Loucy (cell line): ENCODE measurements around the gene OR10Z1.

Source experiments
- H2AFZ ChIP-seq: fragments of 200-600 bp; sonication (generic); 2 replicates; pipeline ENCODE4 v1.6.0; 2016; ENCODE audit warnings: antibody characterized with exemption, mild to moderate bottlenecking, low read length, moderate library complexity
- H3F3A ChIP-seq: fragments of 200-600 bp; 2 replicates; pipeline ENCODE4 v1.6.0; 2016; ENCODE audit warnings: antibody characterized with exemption, low read depth, mild to moderate bottlenecking
- H3K27me3 ChIP-seq: fragments of 200-600 bp; sonication (generic); 2 replicates; pipeline ENCODE4 v1.6.1; 2014; ENCODE audit warnings: low read length, mild to moderate bottlenecking; ENCODE audit not compliant: insufficient read depth, poor library complexity, severe bottlenecking
- H3K36me3 ChIP-seq: fragments of 200-600 bp; sonication (generic); 2 replicates; pipeline ENCODE4 v1.6.1; 2016; ENCODE audit warnings: low read length; ENCODE audit not compliant: insufficient read depth
- H3K4me1 ChIP-seq: fragments of 200-600 bp; sonication (generic); 2 replicates; pipeline ENCODE4 v1.5.1; 2014; ENCODE audit warnings: low read length, mild to moderate bottlenecking; ENCODE audit not compliant: insufficient read depth, poor library complexity, severe bottlenecking
- H3K4me2 ChIP-seq: fragments of 200-600 bp; sonication (generic); 2 replicates; pipeline ENCODE4 v1.6.0; 2014; ENCODE audit warnings: antibody characterized with exemption, low read length, low read depth, mild to moderate bottlenecking; ENCODE audit not compliant: poor library complexity, severe bottlenecking
- H3K4me3 ChIP-seq: fragments of 200-600 bp; sonication (generic); 2 replicates; pipeline ENCODE4 v1.5.1; 2014; ENCODE audit warnings: low read length, mild to moderate bottlenecking, mixed read lengths; ENCODE audit not compliant: poor library complexity, severe bottlenecking
- H3K79me2 ChIP-seq: fragments of 200-600 bp; sonication (generic); 2 replicates; pipeline ENCODE4 v1.6.1; 2014; ENCODE audit warnings: low read length; ENCODE audit not compliant: insufficient read depth
- H3K9ac ChIP-seq: fragments of 200-600 bp; sonication (generic); 2 replicates; pipeline ENCODE4 v1.6.0; 2014; ENCODE audit warnings: mild to moderate bottlenecking, low read depth, low read length, moderate library complexity; ENCODE audit not compliant: poor library complexity, severe bottlenecking
- H3K9me2 ChIP-seq: fragments of 200-600 bp; sonication (generic); replicated peaks from 2 replicates; pipeline ENCODE4 v1.6.1; 2016; ENCODE audit warnings: low read depth, low read length, mixed read lengths
- H3K9me3 ChIP-seq: fragments of 200-600 bp; sonication (generic); 2 replicates; pipeline ENCODE4 v1.6.1; 2014; ENCODE audit warnings: mild to moderate bottlenecking, antibody characterized with exemption, low read length, low read depth; ENCODE audit not compliant: insufficient read depth
- H4K20me1 ChIP-seq: fragments of 200-600 bp; sonication (generic); 2 replicates; pipeline ENCODE4 v1.6.0; 2014; ENCODE audit warnings: antibody characterized with exemption, low read length, mild to moderate bottlenecking; ENCODE audit not compliant: insufficient read depth, poor library complexity, severe bottlenecking
- CTCF ChIP-seq: fragments of 200-600 bp; sonication (generic); conservative IDR thresholded peaks from 2 replicates; pipeline ENCODE4 v1.5.1; 2014; ENCODE audit warnings: mild to moderate bottlenecking, antibody characterized with exemption, low read length
- EZH2phosphoT487 ChIP-seq: fragments of 200-600 bp; IDR thresholded peaks from 2 replicates; pipeline ENCODE4 v1.6.1; 2018; ENCODE audit warnings: antibody characterized with exemption, mild to moderate bottlenecking, moderate library complexity, borderline replicate concordance

OR10Z1 gene

GRCh38 chr1:158644449-158644848 lies 39.4 kb downstream of the OR10Z1 start:
- no peaks in the 10 kb centered on the region for H3K79me2 ChIP-seq
- H3K4me2 ChIP-seq: no peak overlapping the region
- H3K9ac ChIP-seq: no peak overlapping the region
- H3K4me3 ChIP-seq: no peak overlapping the region
- TF ChIP-seq EZH2phosphoT487: no peak
- no peak for TF ChIP-seq CTCF
- no peaks in the 10 kb centered on the region for H3K4me1 ChIP-seq
- no peaks in the 10 kb centered on the region for H4K20me1 ChIP-seq
- no peak overlapping the region for H2AFZ ChIP-seq
- no peaks in the 10 kb centered on the region for H3K9me2 ChIP-seq
- H3K27me3 ChIP-seq: peaks cover 21% of the 10 kb centered on the region
- H3F3A ChIP-seq: no peaks in the 10 kb centered on the region
- H3K9me3 ChIP-seq: no peaks in the 10 kb centered on the region
- H3K36me3 ChIP-seq: no peaks in the 10 kb centered on the region

- Histone ChIP-seq H3K4me2 (peak overlapping the region; percentile 53), H3K4me1 (no peaks in the 10 kb centered on the region), H3K9ac (no peak overlapping the region), H3F3A (no peaks in the 10 kb centered on the region), H3K36me3 (no peaks in the 10 kb centered on the region), H4K20me1 (no peaks in the 10 kb centered on the region), H3K27me3 (peaks cover 21% of the 10 kb centered on the region), H3K79me2 (no peaks in the 10 kb centered on the region), H3K9me2 (no peaks in the 10 kb centered on the region), H2AFZ (no peak overlapping the region; the same call in 1 of the 2 replicates), H3K4me3 (peak overlapping the region; percentile 16), H3K9me3 (no peaks in the 10 kb centered on the region)
- TF ChIP-seq EZH2phosphoT487: no peak
- TF ChIP-seq CTCF: no peak
Observed at GRCh38 chr1:158646465-158646864, 41.4 kb downstream of the OR10Z1 start.

- no peak overlapping the region for H3K9ac ChIP-seq
- H2AFZ ChIP-seq: no peak overlapping the region; the same call in 1 of the 2 replicates
- no peaks in the 10 kb centered on the region for H3K79me2 ChIP-seq
- no peaks in the 10 kb centered on the region for H3K36me3 ChIP-seq
- H3K4me2 ChIP-seq: no peak overlapping the region
- no peaks in the 10 kb centered on the region for H3K4me1 ChIP-seq
- TF ChIP-seq EZH2phosphoT487 (no peak), CTCF (peak; percentile 67)
- peaks cover 20% of the 10 kb centered on the region for H3K27me3 ChIP-seq
- H3F3A ChIP-seq: no peaks in the 10 kb centered on the region
- H3K4me3 ChIP-seq: no peak overlapping the region
- H3K9me3 ChIP-seq: no peaks in the 10 kb centered on the region
- no peaks in the 10 kb centered on the region for H4K20me1 ChIP-seq
- H3K9me2 ChIP-seq: no peaks in the 10 kb centered on the region
Observed at GRCh38 chr1:158649052-158649451, 44.0 kb downstream of the OR10Z1 start.
